Mammary epithelial cell (primary cell): ENCODE data around the gene RIC8A.
"Not testable (repeated sequence)": the region's sequence is repeated elsewhere in the genome, so short reads cannot be mapped to it uniquely, and the experiment has no call there.

Source experiments
- CTCF ChIP-seq, 2 donors: IDR thresholded peaks in 1 of 2; conservative IDR thresholded peaks in 1 of 2; 2 replicates each; pipeline ENCODE4 v1.5.1; 2011 to 2012; ENCODE audit warnings: inconsistent platforms in 2 of 2, low read length in 2 of 2, mild to moderate bottlenecking in 2 of 2, control low read depth in 1 of 2, low read depth in 1 of 2; ENCODE audit not compliant: insufficient read depth in 1 of 2; ENCODE audit errors: extremely low read depth in 1 of 2
- EZH2 ChIP-seq: IDR thresholded peaks from 2 replicates; pipeline ENCODE4 v1.6.1; 2012; ENCODE audit warnings: low read length, inconsistent platforms, borderline replicate concordance

DNA sequence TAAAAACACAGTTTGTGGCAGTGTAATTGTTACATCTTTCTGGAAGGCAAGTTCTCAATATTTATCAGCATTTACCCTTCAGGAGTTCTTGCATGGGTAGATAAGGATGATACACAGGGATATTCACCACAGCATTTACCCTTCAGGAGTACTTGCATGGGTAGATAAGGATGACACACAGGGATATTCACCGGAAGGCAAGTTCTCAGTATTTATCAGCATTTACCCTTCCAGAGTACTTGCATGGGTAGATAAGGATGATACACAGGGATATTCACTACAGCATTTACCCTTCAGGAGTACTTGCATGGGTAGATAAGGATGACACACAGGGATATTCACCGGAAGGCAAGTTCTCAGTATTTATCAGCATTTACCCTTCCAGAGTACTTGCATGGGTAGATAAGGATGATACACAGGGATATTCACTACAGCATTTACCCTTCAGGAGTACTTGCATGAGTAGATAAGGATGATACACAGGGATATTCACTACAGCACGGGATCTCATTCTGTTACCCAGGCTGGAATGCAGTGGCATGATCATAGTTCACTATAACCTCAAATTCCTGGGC lies 13.2 kb downstream of the RIC8A start:
- not testable (repeated sequence) for TF ChIP-seq CTCF (conservative IDR thresholded peaks at IDR 0.05 in 1 of 2, IDR thresholded peaks at IDR 0.05 in 1 of 2; ENCODE audit: extremely low read depth in 1 of 2, insufficient read depth in 1 of 2, low read depth in 1 of 2, low read length in 2 of 2); EZH2
